ENCODE results near the gene C19orf85.

DNA sequence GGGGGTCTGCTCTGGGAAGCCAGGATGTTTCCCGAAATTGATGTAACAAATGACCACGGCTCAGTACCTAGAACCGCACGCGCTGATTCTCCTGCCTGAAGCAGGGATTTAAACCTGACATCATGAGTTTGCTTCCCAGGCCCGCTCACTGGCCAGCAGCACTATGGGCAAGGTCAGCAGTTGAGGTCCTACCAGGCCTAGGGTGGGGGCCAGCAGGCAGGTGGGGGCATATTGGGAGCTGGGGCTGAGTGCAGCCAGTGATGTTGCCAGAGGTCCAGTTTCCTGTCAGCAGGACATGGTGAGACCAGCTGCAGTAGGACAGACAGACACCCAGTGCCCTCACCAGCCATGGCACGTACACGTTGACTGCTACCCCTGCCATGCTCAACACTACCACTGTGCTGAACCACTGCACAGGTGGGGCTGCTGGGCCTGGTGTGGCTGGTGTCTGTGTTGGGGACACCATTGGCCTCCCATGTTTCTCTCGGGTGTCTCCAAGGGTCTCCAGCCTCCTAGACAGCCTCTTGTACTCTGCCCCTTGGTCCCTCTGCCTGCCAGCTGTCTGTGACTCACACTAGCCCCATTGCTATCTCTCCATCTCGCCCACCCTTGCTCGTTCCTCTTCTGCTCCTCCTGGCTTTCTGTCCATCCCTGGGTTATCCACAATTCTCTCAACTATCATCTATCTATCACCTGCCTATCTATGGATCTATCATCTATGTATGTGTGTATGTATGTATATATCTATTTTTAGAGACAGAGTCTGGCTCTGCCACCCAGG is 1.1 kb upstream of the C19orf85 start:
- TF ChIP-seq, protein P1, sequence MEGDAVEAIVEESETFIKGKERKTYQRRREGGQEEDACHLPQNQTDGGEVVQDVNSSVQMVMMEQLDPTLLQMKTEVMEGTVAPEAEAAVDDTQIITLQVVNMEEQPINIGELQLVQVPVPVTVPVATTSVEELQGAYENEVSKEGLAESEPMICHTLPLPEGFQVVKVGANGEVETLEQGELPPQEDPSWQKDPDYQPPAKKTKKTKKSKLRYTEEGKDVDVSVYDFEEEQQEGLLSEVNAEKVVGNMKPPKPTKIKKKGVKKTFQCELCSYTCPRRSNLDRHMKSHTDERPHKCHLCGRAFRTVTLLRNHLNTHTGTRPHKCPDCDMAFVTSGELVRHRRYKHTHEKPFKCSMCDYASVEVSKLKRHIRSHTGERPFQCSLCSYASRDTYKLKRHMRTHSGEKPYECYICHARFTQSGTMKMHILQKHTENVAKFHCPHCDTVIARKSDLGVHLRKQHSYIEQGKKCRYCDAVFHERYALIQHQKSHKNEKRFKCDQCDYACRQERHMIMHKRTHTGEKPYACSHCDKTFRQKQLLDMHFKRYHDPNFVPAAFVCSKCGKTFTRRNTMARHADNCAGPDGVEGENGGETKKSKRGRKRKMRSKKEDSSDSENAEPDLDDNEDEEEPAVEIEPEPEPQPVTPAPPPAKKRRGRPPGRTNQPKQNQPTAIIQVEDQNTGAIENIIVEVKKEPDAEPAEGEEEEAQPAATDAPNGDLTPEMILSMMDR (IDR thresholded peaks at IDR 0.05): no peak
- TF ChIP-seq EP300 (IDR thresholded peaks at IDR 0.05): no peak

Data from ovary (tissue), 3 donors.